ENCODE data around the gene SGSM1. TPM values are rescaled to one million over a fixed set of nuclear protein-coding genes. Genes with fewer than 3 reads are reported as not detected.

The SGSM1 gene
- total RNA-seq, 2 donors from 2014 or later, result 1.6 to 3.0 TPM

GRCh38 chr22:24925586-24926427, 119.8 kb downstream of the SGSM1 start:
- TF ChIP-seq, protein P1, sequence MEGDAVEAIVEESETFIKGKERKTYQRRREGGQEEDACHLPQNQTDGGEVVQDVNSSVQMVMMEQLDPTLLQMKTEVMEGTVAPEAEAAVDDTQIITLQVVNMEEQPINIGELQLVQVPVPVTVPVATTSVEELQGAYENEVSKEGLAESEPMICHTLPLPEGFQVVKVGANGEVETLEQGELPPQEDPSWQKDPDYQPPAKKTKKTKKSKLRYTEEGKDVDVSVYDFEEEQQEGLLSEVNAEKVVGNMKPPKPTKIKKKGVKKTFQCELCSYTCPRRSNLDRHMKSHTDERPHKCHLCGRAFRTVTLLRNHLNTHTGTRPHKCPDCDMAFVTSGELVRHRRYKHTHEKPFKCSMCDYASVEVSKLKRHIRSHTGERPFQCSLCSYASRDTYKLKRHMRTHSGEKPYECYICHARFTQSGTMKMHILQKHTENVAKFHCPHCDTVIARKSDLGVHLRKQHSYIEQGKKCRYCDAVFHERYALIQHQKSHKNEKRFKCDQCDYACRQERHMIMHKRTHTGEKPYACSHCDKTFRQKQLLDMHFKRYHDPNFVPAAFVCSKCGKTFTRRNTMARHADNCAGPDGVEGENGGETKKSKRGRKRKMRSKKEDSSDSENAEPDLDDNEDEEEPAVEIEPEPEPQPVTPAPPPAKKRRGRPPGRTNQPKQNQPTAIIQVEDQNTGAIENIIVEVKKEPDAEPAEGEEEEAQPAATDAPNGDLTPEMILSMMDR (conservative IDR thresholded peaks at IDR 0.05), result peak; percentile 56
- H3K4me3 ChIP-seq (ENCODE audit: low read length), result no peak overlapping the region
- Mint-ChIP-seq H3K27ac (no peak overlapping the region), H3K4me3 (no peak overlapping the region), H3K27me3 (ENCODE audit: insufficient read depth) (peaks cover 1% of the 10 kb centered on the region), H3K36me3 (ENCODE audit: low read depth) (no peaks in the 10 kb centered on the region), H3K9me3 (no peaks in the 10 kb centered on the region), H3K4me1 (peaks cover 3% of the 10 kb centered on the region)
- H3K4me1 ChIP-seq (ENCODE audit: control insufficient read depth, insufficient read depth, low read length), result no peaks in the 10 kb centered on the region
- no peaks in the 10 kb centered on the region for H3K36me3 ChIP-seq (ENCODE audit: control insufficient read depth, insufficient read depth, low read length)
- DNase-seq, result peak; percentile 76
- H3K27me3 ChIP-seq (ENCODE audit: control insufficient read depth, insufficient read depth, low read length, poor library complexity, severe bottlenecking), result no peaks in the 10 kb centered on the region
- no peaks in the 10 kb centered on the region for H3K9me3 ChIP-seq (ENCODE audit: control insufficient read depth, low read length)
- no peak overlapping the region for H3K27ac ChIP-seq (ENCODE audit: low read depth, low read length)
- no peak overlapping the region for H3K9ac ChIP-seq (ENCODE audit: extremely low read depth, low read length, poor library complexity, severe bottlenecking)
- WGBS, 2 experiments (ENCODE audit: insufficient coverage in 1 of 2, insufficient read length in 1 of 2), result 64 to 69% methylated on average over 15 to 17 of the region's 17 CpGs

GRCh38 chr22:24926428-24926725, 120.4 kb downstream of the SGSM1 start:
- H3K27ac Mint-ChIP-seq, result no peak overlapping the region
- no peaks in the 10 kb centered on the region for H3K4me1 ChIP-seq (ENCODE audit: control insufficient read depth, insufficient read depth, low read length)
- WGBS, 2 experiments (ENCODE audit: insufficient coverage in 1 of 2, insufficient read length in 1 of 2), result 100% methylated on average over 1 to 3 of the region's 3 CpGs
- no peaks in the 10 kb centered on the region for H3K9me3 Mint-ChIP-seq
- TF ChIP-seq, protein P1 (conservative IDR thresholded peaks at IDR 0.05), result no peak
- DNase-seq, result no peak
- no peaks in the 10 kb centered on the region for H3K27me3 ChIP-seq (ENCODE audit: control insufficient read depth, insufficient read depth, low read length, poor library complexity, severe bottlenecking)
- no peak overlapping the region for H3K4me3 Mint-ChIP-seq
- no peaks in the 10 kb centered on the region for H3K36me3 Mint-ChIP-seq (ENCODE audit: low read depth)
- H3K36me3 ChIP-seq (ENCODE audit: control insufficient read depth, insufficient read depth, low read length), result no peaks in the 10 kb centered on the region
- peaks cover 1% of the 10 kb centered on the region for H3K27me3 Mint-ChIP-seq (ENCODE audit: insufficient read depth)
- H3K4me3 ChIP-seq (ENCODE audit: low read length), result no peak overlapping the region
- H3K9ac ChIP-seq (ENCODE audit: extremely low read depth, low read length, poor library complexity, severe bottlenecking), result no peak overlapping the region
- no peaks in the 10 kb centered on the region for H3K9me3 ChIP-seq (ENCODE audit: control insufficient read depth, low read length)
- peaks cover 3% of the 10 kb centered on the region for H3K4me1 Mint-ChIP-seq
- no peak overlapping the region for H3K27ac ChIP-seq (ENCODE audit: low read depth, low read length)

DNA sequence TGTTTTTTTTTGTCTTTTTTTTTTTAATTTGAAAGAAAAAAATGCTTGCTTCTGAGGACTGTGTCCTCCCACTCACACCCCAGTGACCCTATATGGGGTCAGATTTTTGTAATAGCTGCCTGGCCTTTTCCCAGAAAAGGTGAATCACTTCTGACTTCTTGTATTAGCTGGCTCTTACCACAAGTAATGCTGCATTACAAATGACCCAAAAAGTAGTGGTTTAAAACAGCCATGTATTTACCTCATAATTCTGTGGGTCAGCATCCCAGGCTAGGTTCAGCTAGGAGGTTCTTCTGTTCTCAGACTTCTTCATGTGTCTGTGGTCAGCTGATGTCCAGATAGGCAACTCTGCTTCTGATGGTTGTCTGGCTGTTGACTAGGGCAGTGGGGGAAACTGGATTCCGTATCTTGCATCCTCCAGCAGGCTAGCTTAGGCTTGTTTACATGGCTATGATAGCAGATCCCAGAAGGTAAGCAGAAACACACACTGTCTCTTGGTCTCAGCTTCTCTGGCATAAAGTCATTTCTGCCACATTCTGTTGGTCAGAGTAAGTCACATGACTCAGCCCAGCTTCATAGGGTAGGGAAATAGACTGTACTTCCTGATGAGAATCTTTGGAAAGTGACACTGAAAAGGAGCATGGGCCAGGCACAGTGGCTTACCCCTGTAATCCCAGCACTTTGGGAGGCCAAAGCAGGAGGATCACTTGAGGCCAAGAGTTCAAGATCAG, 121.0 kb downstream of the SGSM1 start:
- H3K4me3 Mint-ChIP-seq, result no peak overlapping the region
- Histone ChIP-seq H3K9me3 (ENCODE audit: control insufficient read depth, low read length) (no peaks in the 10 kb centered on the region), H3K27me3 (ENCODE audit: control insufficient read depth, insufficient read depth, low read length, poor library complexity, severe bottlenecking) (no peaks in the 10 kb centered on the region), H3K9ac (ENCODE audit: extremely low read depth, low read length, poor library complexity, severe bottlenecking) (no peak overlapping the region), H3K27ac (ENCODE audit: low read depth, low read length) (no peak overlapping the region), H3K4me3 (ENCODE audit: low read length) (no peak overlapping the region), H3K4me1 (ENCODE audit: control insufficient read depth, insufficient read depth, low read length) (no peaks in the 10 kb centered on the region), H3K36me3 (ENCODE audit: control insufficient read depth, insufficient read depth, low read length) (no peaks in the 10 kb centered on the region)
- TF ChIP-seq, protein P1 (conservative IDR thresholded peaks at IDR 0.05), result no peak
- no peak overlapping the region for H3K27ac Mint-ChIP-seq
- WGBS, 2 experiments (ENCODE audit: insufficient coverage in 1 of 2, insufficient read length in 1 of 2), result 86 to 95% methylated on average over 1 of the region's 1 CpG
- H3K4me1 Mint-ChIP-seq, result peaks cover 3% of the 10 kb centered on the region
- H3K27me3 Mint-ChIP-seq (ENCODE audit: insufficient read depth), result peaks cover 1% of the 10 kb centered on the region
- no peaks in the 10 kb centered on the region for H3K9me3 Mint-ChIP-seq
- DNase-seq, result no peak
- H3K36me3 Mint-ChIP-seq (ENCODE audit: low read depth), result no peaks in the 10 kb centered on the region

All from endodermal cell (in vitro differentiated cells).